HepG2 (cell line): ENCODE results near the gene LIPH. TPM values are rescaled to one million over a fixed set of nuclear protein-coding genes. Genes with fewer than 3 reads are reported as not detected.

Experiments used
- ATAC-seq: fragments of 200-7000 bp; cut with Tn5 transposase; 3 replicates; pipeline ENCODE4 v1.9.1; 2020; ENCODE audit warnings: mild to moderate bottlenecking, moderate library complexity
- BruUV-seq: library from RNA; stranded (reverse); fragments of 400-500 nt; replicated peaks from 2 replicates; lab custom pipeline; 2021; lab: Mats Ljungman, UMichigan
- CTCF ChIA-PET: fragments of 300-600 bp; formaldehyde crosslinking; extraction: SDS; loops from one replicate; lab custom pipeline; 2021; ENCODE audit warnings: low total read pairs, inconsistent platforms, low intra/inter-chr PET ratio; lab: Yijun Ruan, JAX
- POLR2A ChIA-PET: fragments of 350-600 bp; sonication (Branson Sonifier 250); formaldehyde crosslinking; loops from one replicate; lab custom pipeline; 2020; ENCODE audit warnings: antibody characterized with exemption, inconsistent platforms; lab: Yijun Ruan, JAX
- DNase-seq: peaks from one replicate; pipeline ENCODE4 v3.0.0-alpha.2; 2015; ENCODE audit warnings: low spot score
- FAIRE-seq: peaks from 3 replicates; lab custom pipeline; 2011; peaks lifted over from hg19 to GRCh38; lab: Jason Lieb, UNC
- H2AFZ ChIP-seq: one replicate; pipeline ENCODE4 v1.6.1; 2011; ENCODE audit warnings: low read length, inconsistent platforms
- H3K27ac ChIP-seq: fragments of 300-600 bp; 3 replicates; pipeline ENCODE4 v1.8.0; 2011; ENCODE audit warnings: mixed run types, mild to moderate bottlenecking, mixed read lengths, low read length, inconsistent platforms; ENCODE audit not compliant: insufficient read depth; ENCODE audit errors: extremely low read length
- H3K27me3 ChIP-seq, 2 experiments: fragments of 200-600 bp in 1 of 2; 2 replicates in 1 of 2; 3 replicates in 1 of 2; pipeline versions ENCODE4 v1.6.0 to v1.8.0; 2011; ENCODE audit warnings: low read length in 2 of 2, mild to moderate bottlenecking in 2 of 2, moderate library complexity in 2 of 2, inconsistent platforms in 1 of 2; ENCODE audit not compliant: insufficient read depth in 2 of 2, control insufficient read depth in 1 of 2
- H3K36me3 ChIP-seq, 2 experiments: fragments of 200-600 bp in 1 of 2; replicated peaks in 1 of 2; 2 replicates in 1 of 2; 3 replicates in 1 of 2; pipeline versions ENCODE4 v1.5.1 to v1.8.0; 2011; ENCODE audit warnings: low read length in 2 of 2, inconsistent platforms in 1 of 2; ENCODE audit not compliant: insufficient read depth in 2 of 2, control insufficient read depth in 1 of 2
- H3K4me1 ChIP-seq: 2 replicates; pipeline ENCODE4 v1.5.1; 2012; ENCODE audit warnings: low read length, inconsistent platforms; ENCODE audit not compliant: insufficient read depth
- H3K4me2 ChIP-seq: 2 replicates; pipeline ENCODE4 v1.6.0; 2011; ENCODE audit warnings: low read depth, low read length, inconsistent platforms
- H3K4me3 ChIP-seq, 3 experiments: fragments of 200-600 bp in 1 of 3; sonication (generic), shearing (Covaris generic) in 1 of 3; replicated peaks in 1 of 3; 2 replicates each; pipeline ENCODE4 v1.5.1; 2011 to 2016; ENCODE audit warnings: low read length in 3 of 3, inconsistent platforms in 2 of 3, low read depth in 2 of 3, mild to moderate bottlenecking in 2 of 3, control low read depth in 1 of 3, mixed read lengths in 1 of 3; ENCODE audit not compliant: insufficient read depth in 1 of 3
- H3K79me2 ChIP-seq: one replicate; pipeline ENCODE4 v1.6.1; 2011; ENCODE audit warnings: low read length, inconsistent platforms; ENCODE audit not compliant: insufficient read depth
- H3K9ac ChIP-seq: 2 replicates; pipeline ENCODE4 v1.6.0; 2011; ENCODE audit warnings: mild to moderate bottlenecking, low read depth, low read length, inconsistent platforms; ENCODE audit not compliant: insufficient read depth
- H3K9me3 ChIP-seq: 2 replicates; pipeline ENCODE4 v1.5.1; 2012; ENCODE audit warnings: mild to moderate bottlenecking, low read length
- H4K20me1 ChIP-seq: 2 replicates; pipeline ENCODE4 v1.6.0; 2011; ENCODE audit warnings: inconsistent platforms, mild to moderate bottlenecking, low read length, moderate library complexity; ENCODE audit not compliant: insufficient read depth
- CBX2 ChIP-seq, 2 experiments: fragments of 200-600 bp in 1 of 2; sonication (generic); formaldehyde crosslinking in 1 of 2; IDR thresholded peaks; 2 replicates each; pipeline versions ENCODE4 v1.7.0 to v1.8.1; 2018 to 2022; ENCODE audit warnings: low read depth in 2 of 2, low read length in 1 of 2, mild to moderate bottlenecking in 1 of 2, missing genetic modification reagents in 1 of 2
- CEBPG ChIP-seq: IDR thresholded peaks from 2 replicates; pipeline ENCODE4 v1.6.1; 2016
- ELK4 ChIP-seq: sonication (generic); formaldehyde crosslinking; IDR thresholded peaks from 2 replicates; pipeline ENCODE4 v1.9.0; 2021; ENCODE audit warnings: missing genetic modification reagents, borderline replicate concordance
- FOXP1 ChIP-seq, 2 experiments: fragments of 450-650 bp in 1 of 2; IDR thresholded peaks; 2 replicates each; pipeline ENCODE4 v1.6.1; 2017 to 2018; ENCODE audit warnings: antibody characterized with exemption in 1 of 2
- GATA4 ChIP-seq: sonication (generic); IDR thresholded peaks from 2 replicates; pipeline ENCODE4 v1.6.1; 2016; ENCODE audit warnings: antibody characterized with exemption, low read depth, borderline replicate concordance
- HNRNPUL1 ChIP-seq: fragments of 200-400 bp; formaldehyde crosslinking; IDR thresholded peaks from 2 replicates; pipeline ENCODE4 v1.6.1; 2017; ENCODE audit warnings: low read depth, mild to moderate bottlenecking, low read length, moderate library complexity
- IKZF5 ChIP-seq: IDR thresholded peaks from 2 replicates; pipeline ENCODE4 v1.6.1; 2018; ENCODE audit warnings: missing genetic modification reagents, mild to moderate bottlenecking, missing compliant biosample characterization
- MAFG ChIP-seq: sonication (generic); formaldehyde crosslinking; IDR thresholded peaks from 2 replicates; pipeline ENCODE4 v1.5.1; 2020; ENCODE audit warnings: mild to moderate bottlenecking, missing genetic modification reagents
- MAZ ChIP-seq, 2 experiments: sonication (generic) in 1 of 2; formaldehyde crosslinking in 1 of 2; IDR thresholded peaks; 2 replicates each; pipeline versions ENCODE4 v1.5.0 to v1.6.1; 2012 to 2020; ENCODE audit warnings: low read depth in 2 of 2, mild to moderate bottlenecking in 2 of 2, borderline replicate concordance in 1 of 2, improper control_type of control experiment in 1 of 2, low read length in 1 of 2, missing genetic modification reagents in 1 of 2, moderate library complexity in 1 of 2
- ZNF605 ChIP-seq: sonication (generic); formaldehyde crosslinking; IDR thresholded peaks from 2 replicates; pipeline ENCODE4 v1.8.0; 2022; ENCODE audit warnings: mild to moderate bottlenecking, missing genetic modification reagents
- ZNF614 ChIP-seq: IDR thresholded peaks from 2 replicates; pipeline ENCODE4 v1.6.1; 2018; ENCODE audit warnings: missing biosample characterization, missing genetic modification reagents, inconsistent platforms, borderline replicate concordance
- WGBS: methylation state at CpG from one replicate; pipeline ENCODE4 v1.1.6; 2017; ENCODE audit warnings: low lambda C conversion rate; 5-methylcytosine and 5-hydroxymethylcytosine counted together
- in situ Hi-C: cut with HindIII; loops from 2 replicates; pipeline ENCODE4 v1.10.0; 2017; ENCODE audit warnings: low pct_unique_long_range_greater_than_20kb; ENCODE audit not compliant: extremely low pct_ligation_motif_present
- intact Hi-C: fragments of 100-400 bp; cut with micrococcal nuclease; formaldehyde crosslinking; loops from one replicate; pipeline ENCODE4 v1.10.0; 2022; ENCODE audit not compliant: unreplicated experiment
- polyA plus RNA-seq, 8 experiments: library from polyadenylated mRNA; depleted of rRNA in 3 of 8; stranded (reverse) in 7 of 8; unstranded in 1 of 8; fragments of >200 nt; fragmentation: Illumina TruSeq in 4 of 8; extraction: Trizol in 4 of 8; gene quantifications; 2 replicates each; pipeline versions ENCODE4 v1.2.1 to v1.2.3, GENCODE V29; 2011 to 2016; ENCODE audit warnings: low read depth in 4 of 8, missing spikeins in 1 of 8, mixed read lengths in 1 of 8; ENCODE audit not compliant: insufficient read depth in 1 of 8
- total RNA-seq, 5 experiments: library from RNA; depleted of rRNA; stranded (reverse); fragments of >200 nt; fragmentation: Illumina TruSeq; extraction: Trizol; gene quantifications; 2 replicates each; pipeline ENCODE4 v1.2.3, GENCODE V29; 2016; ENCODE audit warnings: low read depth in 1 of 5

Gene LIPH
- total and polyA plus RNA-seq, 2 of the 13 experiments (the other 11 are each of a cell fraction or from before 2014, with no cell fraction given) = 0.09 to 0.34 TPM

GRCh38 chr3:185532901-185533300 lies 19.5 kb downstream of the LIPH start:
- Histone ChIP-seq H3K9ac (no peak overlapping the region), H3K9me3 (no peaks in the 10 kb centered on the region), H3K27ac (no peak overlapping the region), H3K36me3 (no peaks in the 10 kb centered on the region), H3K4me1 (peaks cover 11% of the 10 kb centered on the region; the same call in 1 of the 2 replicates), H4K20me1 (no peaks in the 10 kb centered on the region), H2AFZ (no peak overlapping the region), H3K79me2 (no peaks in the 10 kb centered on the region), H3K4me2 (no peak overlapping the region), H3K4me3 (no peak overlapping the region), H3K27me3 (no peaks in the 10 kb centered on the region)
- TF ChIP-seq GATA4 = no peak
- no peak for TF ChIP-seq MAFG
- no peak for TF ChIP-seq ZNF614 (CRISPR knock-in tag)
- no peak for TF ChIP-seq ZNF605 (CRISPR knock-in tag)
- no peak for TF ChIP-seq MAZ (IDR thresholded peaks at IDR 0.05; ENCODE audit: borderline replicate concordance, low read depth, low read length)
- no peak for TF ChIP-seq MAZ (CRISPR knock-in tag; IDR thresholded peaks at IDR 0.05; ENCODE audit: low read depth)
- no peak for TF ChIP-seq FOXP1 (IDR thresholded peaks at IDR 0.05)
- no peak for TF ChIP-seq FOXP1 (CRISPR knock-in tag; IDR thresholded peaks at IDR 0.05)
- no peak for TF ChIP-seq HNRNPUL1
- TF ChIP-seq ELK4 (CRISPR knock-in tag) = no peak
- no peak for TF ChIP-seq CEBPG (CRISPR knock-in tag)
- TF ChIP-seq CBX2 (IDR thresholded peaks at IDR 0.05; ENCODE audit: low read depth, low read length) = no peak
- TF ChIP-seq CBX2 (CRISPR knock-in tag; IDR thresholded peaks at IDR 0.05; ENCODE audit: low read depth) = no peak
- no peak for TF ChIP-seq IKZF5 (CRISPR knock-in tag)
- BruUV-seq = no TSS peak
- ATAC-seq (no peak), DNase-seq (no peak), FAIRE-seq (no peak)
- intact Hi-C loops = no loop called here
- in situ Hi-C loops = no loop called here
- 33% methylated on average over 5 of the region's 5 CpGs for WGBS
- CTCF ChIA-PET = no interaction called here
- POLR2A ChIA-PET = no interaction called here
